HuH-7 (cell line): ENCODE data around the gene MYT1.

ENCODE experiments used
- DNase-seq: peaks from one replicate; pipeline ENCODE4 v3.0.0; 2011; ENCODE audit warnings: low spot score

The MYT1 gene

DNA sequence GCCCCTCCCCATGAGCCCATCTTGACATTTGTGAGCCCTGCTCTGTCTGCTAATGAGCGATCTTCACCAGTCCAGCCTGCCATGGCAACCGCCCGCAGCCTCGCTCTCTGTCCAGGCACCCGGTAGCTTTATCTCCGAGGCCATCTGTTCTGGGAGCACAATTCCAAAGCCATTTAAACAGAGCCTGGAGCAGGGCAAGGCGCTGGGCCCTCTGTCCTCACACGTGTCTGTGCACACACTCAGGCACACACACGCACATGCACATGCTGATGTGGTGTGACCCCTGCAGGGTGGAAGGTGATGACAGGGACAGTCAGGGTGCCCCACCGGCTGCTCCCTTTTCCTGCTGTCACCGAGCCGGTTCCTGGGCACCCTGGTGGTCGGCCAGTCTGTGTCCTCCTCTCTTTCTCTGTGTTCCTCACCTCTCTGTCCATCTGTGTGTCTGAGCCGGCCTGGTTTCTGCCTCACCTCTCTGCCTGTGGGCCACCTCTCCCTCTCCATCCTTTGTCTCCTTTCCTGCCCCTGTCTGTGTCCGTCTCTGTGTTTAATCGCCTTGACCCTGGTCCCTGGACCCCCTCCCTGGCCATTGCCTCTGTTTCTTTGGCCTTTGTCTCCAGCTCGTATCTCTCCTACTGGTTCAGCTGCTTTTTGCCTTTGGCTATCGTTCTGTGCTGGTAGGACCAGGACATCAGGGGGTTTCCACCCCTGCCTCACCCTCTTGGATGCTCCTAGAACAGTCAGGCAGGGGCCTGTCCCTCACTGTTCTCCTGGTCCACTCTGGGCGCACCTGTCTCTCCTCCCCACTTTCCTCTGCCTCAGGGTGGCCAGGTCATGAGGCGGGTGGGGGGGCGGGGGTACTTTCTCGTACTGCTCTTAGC lies 8.8 kb upstream of the MYT1 start:
- DNase-seq, result no peak

DNA sequence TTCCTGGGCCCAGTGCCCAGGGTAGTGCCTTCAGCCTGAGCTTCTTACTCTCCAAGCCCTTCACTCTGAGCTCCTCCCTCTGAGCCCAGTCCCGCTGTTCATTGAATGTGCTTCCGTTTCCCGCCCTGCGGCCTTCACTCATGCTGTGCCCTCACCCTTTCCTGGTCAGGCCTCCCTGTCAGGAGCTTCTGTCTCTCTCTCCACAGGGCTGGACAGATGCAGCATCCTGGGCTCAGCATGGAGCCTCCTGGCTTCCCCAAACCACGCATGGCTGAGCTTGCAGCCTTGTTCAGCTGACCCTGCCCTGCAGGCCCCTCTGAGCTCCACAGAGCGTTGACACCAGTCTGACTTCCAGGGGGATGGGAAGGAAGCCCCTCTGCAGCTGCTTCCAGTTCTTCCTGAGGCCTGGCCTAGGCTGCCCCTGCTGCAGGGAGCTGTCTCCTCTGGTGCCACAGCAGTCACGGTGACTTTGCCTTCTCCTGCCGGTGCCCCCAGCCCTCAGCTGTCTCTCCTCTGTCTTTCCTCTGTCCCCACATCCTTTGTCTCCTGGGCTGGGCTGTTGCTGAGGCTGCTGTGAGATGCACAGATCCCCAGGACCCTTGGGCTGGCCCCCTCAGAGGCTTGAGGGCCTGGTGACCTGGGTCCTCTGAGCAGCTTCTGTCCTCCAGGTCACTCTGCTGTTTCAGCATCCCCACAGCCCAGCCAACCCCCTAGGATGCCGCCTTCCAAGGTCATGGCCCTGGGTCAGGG lies 7.9 kb upstream of the MYT1 start:
- no peak for DNase-seq

DNA sequence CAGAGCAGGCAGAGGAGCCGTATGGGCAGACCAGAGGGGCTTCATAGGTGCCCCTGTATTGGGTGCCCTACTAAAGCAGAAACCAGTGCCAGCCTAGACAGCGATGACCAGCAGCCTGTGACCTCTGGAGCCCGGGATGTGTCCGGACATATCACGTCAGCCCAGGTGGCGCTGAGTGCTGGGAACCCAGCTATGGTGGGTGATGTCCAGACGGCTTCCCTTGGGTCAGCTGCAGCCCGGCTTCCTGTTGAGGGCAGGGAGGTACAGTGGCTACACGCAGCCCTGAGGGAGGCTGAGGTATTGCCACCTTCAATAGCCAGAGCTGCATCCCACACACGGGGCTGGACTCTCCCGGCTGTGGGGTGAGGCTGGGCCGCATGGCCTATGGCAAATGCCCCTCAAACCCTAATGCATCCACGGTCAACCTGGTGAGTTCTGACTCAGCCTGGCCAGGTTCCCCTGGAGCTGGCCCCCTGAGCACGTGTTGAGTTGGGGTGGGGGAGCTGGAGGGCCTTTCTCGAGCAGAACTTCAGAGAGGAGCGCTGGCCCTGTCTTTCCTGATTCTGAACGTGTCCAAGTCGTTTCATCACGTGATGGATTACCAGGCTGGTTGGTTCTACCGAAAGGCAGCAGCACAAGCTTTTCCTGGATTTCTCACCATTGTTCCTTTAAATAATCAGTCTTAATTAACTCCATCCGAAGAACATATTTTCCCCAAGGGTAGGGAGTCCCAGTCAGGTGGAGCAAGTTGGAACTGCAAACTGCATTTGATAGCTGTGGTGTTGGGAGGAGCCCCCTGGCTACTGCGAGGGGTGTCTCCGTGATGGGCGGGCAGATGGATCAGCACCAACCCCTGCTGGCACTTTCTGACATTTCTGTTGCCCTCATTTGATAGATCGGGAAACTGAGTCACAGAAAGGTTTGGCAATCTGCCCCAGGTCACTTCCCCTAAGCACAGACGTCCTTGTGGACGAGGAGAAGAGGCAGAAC lies 7.1 kb upstream of the MYT1 start:
- DNase-seq, result no peak

DNA sequence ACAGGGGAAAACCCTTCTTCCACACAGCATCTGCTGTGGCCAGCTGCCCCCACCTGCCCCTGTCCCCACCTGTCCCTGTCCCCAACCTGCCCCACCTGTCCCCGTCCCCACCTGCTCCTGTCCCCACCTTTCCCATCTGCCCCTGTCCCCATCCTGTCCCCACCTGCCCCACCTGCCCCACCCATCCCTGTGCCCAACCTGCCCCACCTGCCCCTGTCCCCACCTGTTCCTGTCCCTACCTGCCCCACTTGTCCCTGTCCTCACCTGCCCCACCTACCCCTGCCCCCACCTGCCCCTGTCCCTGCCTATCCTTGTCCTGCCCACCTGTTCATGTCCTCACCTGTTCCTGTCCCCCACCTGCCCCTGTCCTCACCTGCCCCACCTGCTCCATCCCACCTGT lies 6.4 kb upstream of the MYT1 start:
- DNase-seq, result no peak

DNA sequence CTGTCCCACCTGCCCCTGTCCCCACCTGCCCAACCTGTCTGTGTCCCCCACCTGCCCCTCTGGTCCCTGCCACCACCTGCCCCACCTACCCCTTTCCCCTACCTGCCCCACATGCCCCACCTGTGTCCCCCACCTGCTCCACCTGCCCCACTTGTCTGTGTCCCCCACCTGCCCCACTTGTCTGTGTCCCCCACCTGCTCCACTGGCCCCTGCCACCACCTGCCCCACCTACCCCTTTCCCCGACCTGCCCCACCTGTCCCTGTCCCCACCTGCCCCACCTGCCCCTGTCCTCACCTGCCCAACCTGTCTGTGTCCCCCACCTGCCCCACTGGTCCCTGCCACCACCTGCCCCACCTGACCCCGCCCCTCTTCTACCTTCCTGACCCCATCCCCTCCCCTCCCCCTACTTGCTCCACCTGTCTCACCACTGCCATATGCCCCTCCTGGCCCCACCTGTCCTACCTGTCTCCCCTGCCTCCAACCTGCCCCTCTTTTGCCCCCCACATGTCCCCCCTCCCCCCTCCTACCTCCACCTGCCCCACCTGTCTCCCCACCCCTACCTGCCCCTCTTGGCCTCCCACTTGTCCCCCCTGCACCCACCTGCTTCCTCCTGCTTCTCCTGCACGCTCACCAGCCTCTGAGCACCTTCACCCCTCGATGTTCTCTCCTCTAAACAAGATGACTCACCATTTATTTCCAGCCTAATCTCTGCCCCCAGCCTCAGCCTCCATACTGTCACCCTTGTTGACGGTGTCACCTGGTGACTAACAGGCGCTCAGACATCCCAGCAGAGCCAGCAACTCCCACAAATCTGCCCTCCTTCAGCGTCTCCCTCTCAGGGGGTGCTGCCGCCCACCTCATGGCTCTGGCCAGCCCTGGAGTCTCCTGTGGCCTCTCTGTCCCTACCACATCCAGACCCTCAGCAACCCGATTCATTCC lies 5.6 kb upstream of the MYT1 start:
- no peak for DNase-seq

DNA sequence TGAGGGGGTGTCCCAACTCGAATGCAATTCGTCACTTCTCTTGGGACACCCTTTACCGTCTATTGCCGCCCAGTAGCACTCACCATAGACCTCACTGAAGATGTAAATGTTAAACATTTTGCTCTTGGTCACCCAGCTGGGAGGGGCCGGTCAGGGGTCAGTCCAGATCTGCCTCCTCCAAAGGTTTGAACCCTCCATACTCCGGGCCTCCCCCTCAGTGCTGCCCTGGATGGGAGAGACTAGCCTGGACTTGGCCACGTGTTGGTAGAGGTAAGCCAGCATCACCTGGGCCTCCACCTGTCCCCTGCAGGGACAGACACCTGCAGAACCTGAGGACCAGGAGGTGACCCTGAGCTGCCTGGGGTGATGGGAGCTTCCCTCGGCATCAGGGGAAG lies 5.0 kb upstream of the MYT1 start:
- DNase-seq, result no peak

DNA sequence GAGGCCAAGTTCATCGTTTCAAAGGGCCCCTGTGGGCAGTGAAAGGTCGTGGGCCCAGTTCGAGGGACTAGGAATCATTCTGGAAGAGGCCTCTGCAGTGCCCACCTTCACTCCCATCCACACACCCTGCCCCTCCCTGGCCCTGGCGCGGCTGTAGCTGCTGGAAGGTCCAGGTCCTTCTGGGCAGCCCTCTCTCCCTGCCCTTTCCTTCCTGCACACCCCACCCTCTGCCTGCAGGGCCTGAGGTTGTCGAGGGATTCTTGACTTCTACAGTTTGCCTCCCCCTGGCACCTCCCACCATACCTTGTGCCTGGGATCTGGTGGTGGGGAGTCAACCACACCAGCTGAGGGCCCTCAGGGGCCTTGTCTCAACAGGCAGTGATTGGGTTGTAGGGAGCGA lies 4.5 kb upstream of the MYT1 start:
- no peak for DNase-seq

DNA sequence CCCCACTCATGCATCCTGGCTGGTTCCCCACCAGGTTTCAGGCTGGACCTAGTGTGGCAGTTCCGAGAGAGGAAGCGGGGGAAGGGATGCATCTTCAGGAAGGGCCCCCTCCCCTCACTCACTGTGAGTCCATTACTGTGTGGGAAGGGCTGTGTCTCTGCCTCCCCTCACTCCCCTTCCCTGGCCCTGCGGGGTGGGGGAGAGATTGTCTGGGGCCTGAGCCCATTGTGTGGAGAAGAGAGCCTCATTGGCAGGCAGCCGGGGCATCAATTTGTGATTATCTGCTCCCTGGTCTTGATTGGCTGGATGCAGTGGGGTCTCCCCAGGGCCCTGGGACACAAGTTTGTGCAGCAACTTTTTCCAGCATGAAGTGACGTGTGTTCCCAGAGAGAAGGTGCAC lies 4.1 kb upstream of the MYT1 start:
- DNase-seq, result no peak

DNA sequence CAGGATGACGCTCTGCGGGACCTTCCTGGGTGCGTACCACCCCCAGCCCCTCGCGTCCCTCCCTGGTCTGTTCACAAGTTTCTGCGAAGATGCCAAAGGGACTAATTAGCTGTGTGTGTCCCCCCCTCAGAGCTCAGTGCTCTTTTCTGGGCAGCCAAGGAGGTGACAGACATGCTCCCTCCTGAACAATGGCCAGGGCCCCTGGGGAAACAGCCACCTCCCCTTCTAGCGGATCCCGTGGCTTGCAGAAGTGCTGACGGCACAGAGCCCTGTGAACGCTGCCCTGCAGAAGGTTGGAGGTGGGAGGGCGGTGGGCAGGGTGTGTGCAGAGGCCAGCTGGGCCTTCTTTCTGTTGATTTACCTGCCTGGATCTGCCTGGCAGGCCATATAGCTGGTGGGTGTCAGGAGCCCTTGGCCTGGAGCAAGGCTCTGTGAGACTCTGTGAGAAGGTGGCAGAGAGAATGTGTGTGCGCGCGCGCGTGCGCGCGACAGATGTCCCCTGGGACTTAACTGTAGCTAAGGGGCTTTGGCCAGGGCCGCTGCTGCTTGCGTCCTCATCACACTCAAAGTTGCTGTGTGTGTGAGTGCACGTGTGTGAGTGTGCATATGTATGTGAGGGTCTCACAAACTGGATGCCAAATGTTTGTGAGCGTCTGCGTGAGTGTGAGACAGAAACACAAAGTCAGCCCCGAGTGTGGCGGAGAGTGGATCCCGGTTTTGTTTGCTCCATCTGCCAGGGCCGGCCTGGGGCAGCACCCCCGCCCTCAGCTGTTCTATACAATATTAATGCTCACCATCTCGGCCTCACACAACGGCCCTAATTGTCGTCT lies 3.5 kb upstream of the MYT1 start:
- no peak for DNase-seq

DNA sequence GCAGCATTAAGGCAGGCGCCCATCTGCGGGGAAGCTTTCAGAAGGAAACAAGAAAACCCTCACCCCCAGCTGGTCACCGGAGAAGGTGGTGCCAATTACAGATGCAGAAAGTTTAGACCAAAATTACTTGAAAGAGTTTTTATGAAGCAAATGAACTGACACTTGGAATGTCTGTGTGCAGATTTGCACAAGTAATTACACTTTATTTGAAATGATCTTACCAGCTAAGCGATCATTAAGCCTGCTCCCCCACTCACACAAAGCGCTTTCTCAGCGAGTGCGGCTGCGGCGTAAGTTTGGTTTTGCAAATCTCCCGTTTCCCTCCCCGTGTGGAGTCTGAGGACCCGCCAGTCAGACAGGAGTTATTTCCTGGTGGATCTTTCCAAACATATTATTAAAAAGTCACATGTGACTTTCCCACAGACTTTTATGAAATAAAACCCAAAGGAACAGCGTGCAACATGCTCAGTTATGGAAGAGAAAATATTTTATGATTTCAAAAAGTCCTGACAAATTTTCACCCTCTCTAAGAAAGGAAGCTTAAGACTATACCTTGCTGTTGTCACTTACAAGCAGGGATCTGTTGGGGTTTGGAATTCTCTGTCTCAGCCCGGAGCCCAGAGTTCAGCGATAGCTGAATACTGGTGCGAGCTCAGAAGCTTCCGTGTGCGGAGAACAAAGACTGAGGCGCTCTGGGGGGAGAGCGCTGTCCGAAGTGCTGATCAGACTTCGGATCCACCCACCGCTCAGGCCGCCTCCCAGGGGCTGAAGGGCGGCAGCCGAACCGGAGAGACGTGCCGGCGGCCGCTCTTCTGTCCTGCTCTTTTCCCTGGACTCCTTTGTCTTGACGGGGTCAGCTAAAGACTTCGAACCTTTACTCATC lies 2.7 kb upstream of the MYT1 start:
- DNase-seq, result peak; percentile 91

DNA sequence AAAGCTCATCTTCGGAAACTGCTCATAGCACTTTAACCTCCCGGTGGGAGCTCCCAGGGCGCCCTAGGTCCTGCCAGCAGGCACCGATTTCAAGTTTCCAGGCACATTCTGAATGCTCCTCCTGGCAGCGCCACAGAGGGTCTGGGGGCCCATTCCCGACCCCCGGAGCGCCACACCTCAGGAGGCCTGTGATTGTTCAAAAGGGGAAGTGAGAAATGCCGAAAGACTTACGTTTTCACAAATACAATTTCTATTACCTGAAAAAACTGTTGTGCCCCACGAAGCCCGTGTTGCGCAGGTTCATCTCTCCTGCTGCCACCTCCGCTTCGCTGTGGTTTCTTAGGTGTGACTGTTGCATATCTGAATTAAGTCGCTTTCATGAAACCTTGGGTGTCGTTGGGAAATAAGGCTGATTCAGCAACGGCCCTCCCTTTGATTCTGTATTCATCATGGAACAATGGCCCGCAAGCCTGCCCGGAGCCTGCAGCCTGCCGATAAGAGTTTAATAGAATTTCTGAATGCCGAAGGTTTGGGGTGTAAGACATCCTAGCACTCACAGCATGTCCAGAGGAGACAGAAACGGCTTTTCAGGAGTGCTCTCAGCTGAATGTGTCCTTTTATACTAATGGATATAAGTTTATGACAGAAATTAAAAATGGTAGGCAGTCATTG lies 1.9 kb upstream of the MYT1 start:
- no peak for DNase-seq

DNA sequence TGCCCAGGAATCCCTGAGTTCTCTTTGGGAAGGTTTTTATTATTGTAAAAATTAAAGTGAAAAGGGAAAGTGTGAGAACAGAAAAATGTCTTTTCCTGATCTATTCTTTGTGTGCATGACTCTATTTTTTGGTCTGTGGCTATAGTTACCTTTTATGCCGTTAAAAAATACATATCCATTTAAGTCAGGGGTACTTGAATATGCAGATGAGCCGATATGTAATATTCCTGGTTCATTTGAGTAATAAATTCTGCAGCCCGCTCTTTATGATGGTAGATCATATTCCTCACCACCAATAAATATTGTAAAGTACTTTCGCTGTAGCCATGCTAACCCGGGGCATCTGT lies 503 bp upstream of the MYT1 start:
- DNase-seq, result no peak

DNA sequence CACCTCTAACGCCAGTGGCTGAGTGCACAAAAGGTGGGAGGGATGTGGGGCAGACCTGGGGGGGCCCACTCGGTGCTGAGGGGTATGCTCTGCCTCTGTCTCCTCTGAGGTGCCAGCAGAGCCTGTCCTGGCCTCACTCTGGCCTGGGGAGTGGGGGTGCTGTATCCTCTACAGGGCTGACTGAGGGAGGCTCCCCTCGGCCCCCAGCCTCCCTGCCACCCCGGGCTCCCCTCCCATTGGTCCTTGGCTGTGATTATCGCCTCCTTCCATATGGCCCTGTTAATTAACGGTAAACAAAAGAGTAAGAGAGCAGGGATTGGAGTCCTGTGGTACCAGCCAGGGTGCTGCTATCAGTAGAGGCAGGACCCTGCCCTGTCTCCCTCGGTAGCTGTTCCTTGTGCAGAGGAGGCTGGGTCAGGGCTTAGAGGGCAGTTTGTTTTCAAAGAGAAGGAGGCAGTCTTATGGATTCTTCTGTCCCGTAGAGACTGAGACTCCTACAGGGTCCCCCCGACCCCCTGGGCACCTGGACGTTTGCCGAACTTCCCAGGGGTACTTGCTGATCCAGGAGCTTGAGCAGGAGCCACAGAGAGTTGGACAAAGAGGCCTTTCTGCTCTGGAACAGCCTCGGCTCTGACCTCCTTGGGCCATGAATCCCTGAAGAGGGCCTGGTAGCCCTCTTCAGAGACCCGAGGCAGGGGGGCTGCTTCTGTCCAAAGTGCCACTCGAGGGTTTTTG lies 1.8 kb downstream of the MYT1 start:
- no peak for DNase-seq

DNA sequence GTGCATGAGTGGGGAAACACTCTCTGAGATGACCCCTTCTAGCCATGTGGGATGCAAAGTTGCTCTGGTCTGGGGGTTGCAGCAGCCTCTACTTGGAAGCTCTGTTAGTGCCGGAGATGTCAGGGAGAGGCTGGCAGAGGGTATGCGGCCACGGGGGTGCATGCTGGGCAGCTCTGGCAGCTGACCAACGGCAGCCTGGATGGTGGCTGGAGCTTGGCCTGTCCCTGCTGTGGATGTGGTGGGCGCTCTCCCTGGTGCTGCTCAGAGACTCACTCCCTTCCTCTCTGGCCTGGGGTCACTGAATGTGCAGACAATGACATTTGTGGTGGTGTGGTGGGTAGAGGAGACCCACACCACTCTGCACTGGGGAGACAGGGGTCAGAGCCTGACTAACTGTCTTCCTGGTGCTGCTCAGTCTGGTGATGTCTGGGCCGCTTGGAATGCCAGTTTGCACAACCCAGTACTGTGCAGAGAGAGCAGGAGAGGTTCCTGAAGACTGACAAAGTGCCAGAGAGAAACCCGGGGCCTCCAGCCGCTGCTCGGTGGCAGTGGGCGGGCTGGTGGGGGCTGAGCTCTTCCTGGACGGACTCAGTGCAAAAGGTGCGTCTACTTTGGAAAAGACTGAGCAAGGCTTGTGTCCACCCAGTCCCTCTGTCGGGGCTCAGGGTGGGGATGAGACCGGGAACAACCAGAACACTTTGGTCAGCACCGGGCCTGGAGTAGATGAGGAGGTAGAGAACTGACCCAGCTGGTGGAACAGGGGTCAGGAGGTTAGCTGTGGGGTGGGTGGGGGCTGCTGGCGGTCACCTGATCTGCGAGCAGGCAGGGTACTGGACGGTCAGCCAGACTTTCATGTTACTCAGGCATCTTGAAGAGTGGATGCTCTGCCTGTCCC lies 2.7 kb downstream of the MYT1 start:
- DNase-seq, result no peak

DNA sequence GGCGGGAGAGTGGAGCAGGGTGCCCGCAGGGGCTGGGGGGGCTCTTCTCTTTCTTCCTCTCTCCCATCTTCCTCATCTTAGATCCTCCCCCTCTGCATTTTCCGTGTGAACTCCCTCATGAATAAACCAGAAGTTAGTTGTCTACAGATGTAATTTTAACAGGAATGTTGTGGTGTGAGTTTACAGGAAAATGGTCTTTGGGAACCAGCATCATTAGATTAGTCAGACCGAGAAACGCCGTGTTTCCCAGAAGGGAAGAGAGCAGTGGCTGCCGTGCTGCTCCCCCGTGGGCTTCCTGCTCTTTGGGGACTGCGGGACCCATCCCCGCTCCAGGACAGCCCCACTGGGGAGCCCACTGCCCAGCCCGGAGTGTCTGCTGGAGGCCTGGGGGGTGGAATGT lies 3.4 kb downstream of the MYT1 start:
- DNase-seq, result no peak

DNA sequence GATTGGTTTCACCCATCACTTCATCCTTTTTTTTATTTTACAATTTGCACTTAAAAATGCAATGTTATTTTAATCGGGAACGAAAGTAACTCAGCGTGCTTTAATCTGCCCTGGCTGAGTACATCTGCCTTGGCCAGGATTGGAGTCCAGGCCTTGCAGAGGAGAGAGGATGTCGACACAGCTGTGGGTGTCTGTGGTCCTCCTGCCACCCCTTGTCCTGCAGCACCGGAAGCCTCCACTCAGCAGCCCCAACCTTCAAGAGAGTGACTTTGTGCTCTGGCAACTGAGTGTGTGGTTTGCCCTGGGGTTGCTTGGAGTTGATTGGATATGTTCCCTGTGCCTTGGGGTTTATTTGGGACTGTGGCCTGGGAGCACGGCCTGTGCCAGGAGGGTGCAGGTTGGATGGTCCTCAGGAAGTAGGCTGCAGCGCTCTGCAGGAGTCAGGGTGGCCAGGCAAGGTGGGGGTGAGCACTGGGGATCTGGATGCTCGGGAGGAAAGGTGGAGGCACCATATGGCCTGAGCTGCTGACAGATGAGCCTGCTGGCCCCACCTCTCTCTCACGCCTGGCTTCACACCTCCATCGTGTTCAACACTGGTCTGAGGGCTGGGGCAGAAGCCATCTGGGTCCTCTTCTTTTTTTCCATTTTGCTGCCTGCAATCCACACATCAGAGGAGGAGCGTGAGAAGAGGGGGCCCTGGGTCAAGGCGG lies 4.3 kb downstream of the MYT1 start:
- no peak for DNase-seq
